ENCODE measurements around the gene DIS3L.
"Not testable (repeated sequence)": the region's sequence is repeated elsewhere in the genome, so short reads cannot be mapped to it uniquely, and the experiment has no call there.

DIS3L gene

DNA sequence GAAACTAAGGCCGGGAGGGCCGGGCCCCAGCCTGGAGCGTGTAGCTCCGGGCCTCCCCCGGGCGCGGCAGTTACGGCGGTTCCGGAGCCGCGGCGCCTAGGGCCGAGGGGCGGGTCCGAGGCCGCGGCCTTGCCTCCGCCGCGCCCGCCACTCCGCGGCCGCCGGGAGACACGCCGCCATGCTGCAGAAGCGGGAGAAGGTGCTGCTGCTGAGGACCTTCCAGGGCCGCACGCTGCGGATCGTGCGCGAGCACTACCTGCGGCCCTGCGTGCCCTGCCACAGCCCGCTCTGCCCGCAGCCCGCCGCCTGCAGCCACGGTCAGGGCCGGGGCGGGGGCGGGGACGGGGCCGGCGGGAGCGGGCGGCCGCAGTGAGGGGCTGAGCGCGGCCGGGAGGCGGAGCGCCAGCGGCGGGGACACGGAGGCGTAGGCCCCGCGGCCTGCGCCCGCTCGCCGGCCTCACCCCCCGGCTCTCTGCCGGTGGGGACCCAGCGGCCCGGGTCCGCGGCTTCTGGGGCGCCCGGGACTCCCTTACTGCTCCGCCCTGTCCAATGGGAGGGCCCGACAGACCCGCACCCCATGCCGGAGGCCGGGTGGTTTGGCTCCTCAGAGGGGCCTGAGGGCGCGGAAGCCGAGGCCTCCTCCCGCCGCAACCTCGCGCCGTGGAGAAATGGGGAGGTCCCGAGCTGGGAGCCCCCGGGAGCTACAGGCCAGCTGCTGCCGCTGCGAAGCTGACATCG lies at the start of gene DIS3L:
TSS of gene DIS3L (plus strand) at position 150 of the 738 bp plus-strand sequence. CDS start at position 179, 29 bp downstream.
- DNase-seq (ENCODE audit: low spot score), result peak; percentile 62

DNA sequence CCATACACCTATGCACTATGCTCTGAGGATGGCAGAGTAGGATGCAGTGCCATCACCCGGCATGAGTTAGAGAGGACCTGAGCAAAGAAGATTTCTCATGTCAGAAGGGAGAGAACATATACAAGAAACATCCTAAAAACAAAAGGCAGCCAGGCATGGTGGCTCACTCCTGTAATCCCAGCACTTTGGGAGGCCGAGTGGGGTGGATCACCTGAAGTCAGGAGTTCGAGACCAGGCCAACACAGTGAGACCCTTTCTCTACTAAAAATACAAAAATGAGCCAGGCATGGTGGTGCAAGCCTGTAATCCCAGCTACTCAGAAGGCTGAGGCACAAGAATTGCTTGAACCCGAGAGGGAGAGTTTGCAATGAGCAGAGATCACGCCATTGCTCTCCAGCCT lies 47.5 kb upstream of the DIS3L start:
- not testable (repeated sequence) for DNase-seq (ENCODE audit: low spot score)

DNA sequence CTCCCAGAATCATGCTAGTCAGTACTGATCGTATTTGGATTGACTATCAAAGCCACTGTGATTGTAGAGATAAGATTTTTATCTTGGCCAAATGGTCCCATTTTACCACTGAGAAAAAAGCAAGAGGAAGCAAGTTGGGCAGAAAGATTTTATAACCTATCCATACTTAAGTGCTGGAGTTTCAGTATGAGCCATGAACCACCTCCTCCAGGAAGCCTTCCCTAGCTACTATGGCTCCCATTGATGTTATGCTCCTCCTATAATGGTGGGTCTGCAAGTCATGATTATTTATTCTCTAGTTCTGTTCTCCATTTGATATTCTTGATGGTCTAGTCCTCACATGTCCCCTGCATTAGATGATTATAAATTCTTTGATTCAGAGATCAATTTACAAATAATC lies 46.4 kb upstream of the DIS3L start:
- no peak for DNase-seq (ENCODE audit: low spot score)

DNA sequence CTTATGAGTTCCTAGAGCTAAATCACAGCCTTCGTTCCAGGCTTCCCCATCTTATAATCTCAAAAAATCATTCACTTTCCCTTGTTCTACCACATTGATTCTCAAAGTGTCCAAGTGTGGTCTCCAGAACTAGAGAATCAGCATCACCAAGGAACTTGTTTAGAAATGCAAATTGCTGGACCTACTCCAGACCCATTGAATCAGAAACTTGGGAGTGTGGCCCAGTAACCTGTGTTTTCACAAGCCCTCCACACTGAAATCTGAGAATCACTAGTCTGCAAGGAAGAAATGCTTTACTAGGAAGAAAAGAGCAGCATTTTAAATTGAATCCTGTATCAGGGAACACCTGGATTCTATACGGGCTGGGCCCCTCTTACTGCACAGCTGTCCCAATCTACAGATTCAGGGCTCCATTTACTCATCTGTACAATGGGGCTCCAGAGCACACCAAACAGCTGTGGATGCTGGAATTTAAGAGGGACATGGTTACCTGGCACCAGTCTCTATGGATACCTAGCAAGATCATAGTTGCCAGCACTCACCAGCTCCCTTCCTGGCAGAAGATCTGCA lies 43.7 kb upstream of the DIS3L start:
- DNase-seq (ENCODE audit: low spot score), result no peak

DNA sequence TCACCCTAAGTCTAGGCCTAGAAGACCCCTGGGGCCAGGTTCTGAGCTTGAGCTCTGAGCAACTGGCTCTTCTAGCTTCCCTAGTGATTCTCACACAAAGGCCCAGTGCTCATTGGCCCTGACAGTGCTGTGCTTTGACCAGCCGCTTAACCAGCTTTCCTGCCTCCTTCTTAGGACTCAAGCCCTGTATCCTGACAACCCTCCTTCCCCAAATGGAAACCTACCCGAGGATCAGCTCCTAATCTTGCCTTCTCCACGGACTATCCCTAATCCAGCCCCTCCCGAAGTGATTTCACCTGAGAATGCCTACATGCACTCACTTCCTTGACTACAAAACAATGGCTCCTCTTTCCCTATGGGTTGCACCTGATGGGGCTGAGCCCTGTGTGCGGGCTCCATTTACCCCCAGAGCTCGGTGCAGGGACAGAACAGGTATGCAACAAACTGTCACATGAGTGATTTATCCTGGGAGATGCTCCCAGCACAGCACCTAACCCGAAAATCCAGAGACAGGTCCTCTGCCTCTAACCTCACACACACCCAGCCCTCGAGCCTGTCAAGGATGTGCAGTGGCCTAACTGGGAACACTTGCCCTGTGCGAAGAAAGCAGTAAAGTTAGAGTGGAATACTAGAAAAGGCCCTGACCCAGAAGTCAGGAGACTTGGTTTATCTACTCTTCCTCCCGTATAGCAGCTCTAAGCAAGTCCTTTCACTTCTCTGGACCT lies 42.1 kb upstream of the DIS3L start:
- no peak for DNase-seq (ENCODE audit: low spot score)

DNA sequence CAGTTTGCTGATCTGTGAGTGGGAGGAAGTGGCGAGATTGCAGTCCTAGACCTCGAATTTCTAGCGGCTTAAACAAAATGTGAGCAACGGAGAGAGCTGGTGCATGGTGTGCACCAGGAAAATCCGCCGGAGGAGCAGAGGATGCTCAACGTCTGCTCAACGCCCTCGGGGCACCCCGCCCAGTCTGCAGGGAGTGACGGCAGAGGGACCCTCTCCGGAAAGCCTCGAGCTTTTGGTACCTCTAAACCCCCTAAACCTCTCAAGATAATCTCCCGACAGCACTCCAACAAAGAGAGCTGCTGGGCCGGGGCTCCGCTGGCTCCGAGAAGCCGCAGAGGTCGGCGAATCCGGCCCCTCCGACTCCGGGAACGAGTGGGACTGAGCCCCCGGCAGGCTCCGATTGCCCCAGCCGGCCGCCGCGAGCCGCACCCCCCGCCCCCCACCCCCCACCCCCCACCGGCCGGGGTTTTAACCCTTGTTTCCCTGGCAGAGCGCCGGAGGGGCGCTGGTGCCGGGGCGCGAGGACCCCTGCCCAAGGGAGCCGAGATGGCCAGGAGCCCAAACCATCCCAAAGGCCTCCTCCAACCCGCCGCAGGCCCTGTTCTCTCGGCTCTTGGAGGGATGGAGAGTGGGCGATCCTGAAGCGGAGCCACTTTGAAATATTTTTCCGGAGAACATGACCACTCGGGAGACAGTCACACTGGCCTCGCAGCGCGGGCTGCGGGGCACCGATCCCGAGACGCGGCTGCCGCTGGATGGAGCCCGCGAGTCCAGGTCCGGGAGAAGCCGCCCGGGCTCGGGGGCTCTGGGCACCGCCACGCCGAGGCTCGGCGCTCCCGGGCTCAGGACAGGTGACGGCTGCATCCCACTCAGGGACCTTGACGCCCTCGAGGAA lies 41.3 kb upstream of the DIS3L start:
- DNase-seq (ENCODE audit: low spot score), result peak; percentile 22

DNA sequence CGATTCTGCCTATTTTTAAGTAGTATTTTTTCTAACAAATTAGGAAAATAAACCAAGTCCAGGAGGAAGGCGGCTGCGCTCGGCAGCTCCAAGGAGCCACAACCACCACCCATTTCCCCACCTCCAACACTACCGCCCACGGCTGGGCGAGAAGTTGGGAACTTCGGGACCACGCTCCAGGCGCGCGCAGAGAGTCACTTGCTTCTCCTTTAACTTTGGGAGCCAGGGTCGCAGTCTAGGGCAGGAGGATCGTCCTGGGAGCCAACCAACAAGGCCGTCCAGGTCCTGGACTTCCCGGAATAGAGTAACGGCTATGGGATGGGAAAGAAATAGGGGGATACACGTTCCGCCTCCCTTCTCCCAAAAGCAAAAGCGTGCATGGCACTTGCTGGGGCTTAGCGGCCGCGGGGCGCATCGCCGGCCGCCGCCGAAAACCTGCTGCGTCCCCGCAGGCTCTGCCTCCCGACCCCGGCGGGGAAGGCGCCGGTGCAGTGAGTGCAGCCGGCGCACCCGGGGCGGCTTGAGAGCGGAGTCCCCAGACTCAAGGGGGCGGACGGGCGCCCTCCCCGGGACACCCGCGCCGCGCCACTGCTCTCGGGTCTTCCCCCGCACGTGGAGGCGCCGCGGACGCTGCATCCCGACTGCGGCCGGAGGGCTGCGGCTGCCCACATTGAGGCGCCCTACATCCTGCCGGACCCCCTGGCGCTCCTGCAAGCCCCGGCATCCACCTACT lies 40.5 kb upstream of the DIS3L start:
- no peak for DNase-seq (ENCODE audit: low spot score)

DNA sequence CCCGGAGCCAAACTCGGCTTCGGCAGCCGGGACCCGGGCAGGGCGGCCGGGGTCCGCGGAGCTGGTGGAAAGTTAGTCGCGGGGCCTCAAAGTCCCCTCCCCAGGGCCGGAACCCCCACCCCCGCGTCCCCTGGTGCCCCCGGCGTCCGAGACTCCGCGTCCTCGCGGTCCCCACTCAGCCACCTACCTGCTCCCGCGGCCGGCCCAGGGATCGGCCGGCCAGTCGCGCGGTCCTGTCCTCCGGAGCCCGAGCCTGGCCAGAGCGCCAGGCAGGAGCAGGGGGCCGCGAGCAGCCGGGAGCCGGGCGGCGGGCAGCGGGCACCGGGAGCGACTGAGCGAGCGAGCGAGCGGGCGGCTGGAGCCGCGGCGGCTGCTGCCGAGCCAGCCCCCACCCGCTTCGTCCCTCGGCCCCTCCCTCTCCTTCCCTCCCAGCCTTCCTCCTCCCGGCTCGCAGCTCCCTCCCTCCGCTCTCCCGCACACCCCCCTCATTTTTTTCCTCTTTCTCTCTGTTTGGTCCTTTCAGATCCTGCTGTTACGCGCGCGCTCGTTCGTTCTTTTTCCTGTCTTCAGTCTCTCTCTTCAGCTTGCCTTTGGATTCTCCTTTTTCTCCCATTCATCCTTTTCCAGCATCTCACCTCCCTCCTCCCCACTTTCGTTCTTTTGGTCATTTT lies 39.8 kb upstream of the DIS3L start, which contains the start of gene MEGF11:
TSS of gene MEGF11 (minus strand) at position 333 of the 671 bp plus-strand sequence. CDS start 125,347 bp downstream, outside the sequence.
- no peak for DNase-seq (ENCODE audit: low spot score)

DNA sequence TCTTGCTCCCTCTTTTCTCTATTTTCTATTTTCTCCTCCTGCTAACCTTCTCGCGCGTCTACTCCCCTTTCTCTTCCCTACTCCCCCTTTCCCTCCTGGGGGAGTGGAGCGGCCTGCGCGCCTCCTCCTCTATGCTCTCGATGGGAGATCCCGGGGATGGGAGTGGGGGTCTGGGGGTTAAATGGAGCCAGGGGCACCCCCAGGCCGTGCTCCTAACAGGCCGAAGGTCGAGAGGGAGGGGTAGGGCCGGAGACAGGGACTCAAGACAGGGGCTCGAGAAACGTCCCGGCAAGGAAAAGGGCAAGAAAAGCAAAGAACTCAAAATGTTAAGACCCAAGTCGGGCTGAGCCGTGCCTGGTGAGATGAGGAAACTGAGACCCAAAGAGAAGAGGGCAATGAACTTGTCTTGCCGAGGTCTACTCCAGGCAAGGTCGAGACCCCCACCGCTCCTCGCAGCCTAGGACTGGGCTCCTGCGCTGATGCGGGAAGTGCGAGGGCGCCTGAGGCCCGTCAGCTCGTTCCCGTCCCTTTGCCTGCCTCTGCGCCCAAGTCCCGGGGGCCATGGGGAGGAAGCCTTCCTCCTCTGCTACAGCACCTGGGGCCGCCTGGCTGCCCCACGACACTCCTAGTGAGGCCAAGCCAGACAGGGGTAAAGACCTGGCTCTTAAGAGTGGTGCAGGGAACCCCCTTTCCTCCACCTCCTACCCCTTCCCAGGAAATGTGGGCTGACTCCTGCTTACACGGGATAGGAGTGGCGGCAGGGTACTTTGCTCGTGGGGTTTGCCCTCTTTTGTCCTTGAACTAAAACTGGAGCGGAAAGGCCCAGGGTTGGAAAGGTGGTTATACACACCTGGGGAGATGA lies 39.0 kb upstream of the DIS3L start:
- no peak for DNase-seq (ENCODE audit: low spot score)

DNA sequence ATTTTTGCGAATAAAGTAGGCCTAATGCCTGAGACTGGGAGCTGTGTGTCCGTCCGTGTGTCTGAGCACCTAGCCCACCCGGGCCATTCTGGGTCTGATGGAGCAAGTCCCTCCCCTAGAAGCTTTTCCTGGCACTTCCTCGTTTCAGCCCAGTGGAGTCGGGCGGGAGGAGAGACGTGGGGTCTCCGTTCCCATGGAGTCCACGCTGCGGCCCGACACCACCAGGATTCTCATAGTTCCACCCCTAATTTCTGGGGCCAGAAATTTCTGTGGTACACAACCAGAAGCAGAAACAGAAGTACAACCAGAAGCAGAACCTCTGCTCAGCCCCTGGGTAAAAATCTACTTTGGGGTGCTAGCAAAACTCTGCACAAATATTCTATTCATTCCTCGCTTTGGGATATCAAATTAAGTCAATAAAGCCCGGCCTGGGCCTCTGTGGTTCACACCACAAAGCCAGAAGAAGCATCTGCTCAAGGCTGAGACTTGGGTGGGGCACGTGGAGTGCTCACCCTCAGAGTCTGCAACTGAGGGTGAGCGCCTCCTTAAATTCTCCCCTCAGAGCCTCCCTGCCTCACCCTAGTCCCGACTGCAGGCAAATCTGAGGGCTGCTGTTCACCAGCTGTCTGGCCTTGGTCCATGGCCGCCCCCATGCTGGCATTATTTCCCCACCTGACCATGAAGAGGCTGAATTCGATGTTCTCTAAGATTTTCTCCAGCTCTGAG lies 38.3 kb upstream of the DIS3L start:
- no peak for DNase-seq (ENCODE audit: low spot score)

DNA sequence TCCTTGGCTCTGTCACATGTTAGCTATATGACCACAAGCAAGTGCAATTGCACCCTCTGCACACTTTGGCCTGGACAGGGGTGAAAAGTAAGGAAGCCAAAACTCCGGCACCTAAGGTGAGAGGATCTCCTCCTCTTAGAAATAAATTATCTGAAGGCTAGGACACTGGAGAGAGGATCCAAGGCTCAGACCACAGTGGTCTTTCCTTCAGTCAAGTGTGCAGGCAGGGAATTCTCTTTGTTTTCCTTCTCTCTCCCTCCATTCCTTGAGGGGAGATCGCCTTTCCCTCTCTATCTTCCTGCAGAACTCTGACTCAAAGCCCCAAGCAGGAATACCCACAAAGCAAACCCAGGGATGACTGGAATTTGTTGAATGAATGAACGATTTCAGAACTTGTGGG lies 36.7 kb upstream of the DIS3L start:
- DNase-seq (ENCODE audit: low spot score), result no peak

DNA sequence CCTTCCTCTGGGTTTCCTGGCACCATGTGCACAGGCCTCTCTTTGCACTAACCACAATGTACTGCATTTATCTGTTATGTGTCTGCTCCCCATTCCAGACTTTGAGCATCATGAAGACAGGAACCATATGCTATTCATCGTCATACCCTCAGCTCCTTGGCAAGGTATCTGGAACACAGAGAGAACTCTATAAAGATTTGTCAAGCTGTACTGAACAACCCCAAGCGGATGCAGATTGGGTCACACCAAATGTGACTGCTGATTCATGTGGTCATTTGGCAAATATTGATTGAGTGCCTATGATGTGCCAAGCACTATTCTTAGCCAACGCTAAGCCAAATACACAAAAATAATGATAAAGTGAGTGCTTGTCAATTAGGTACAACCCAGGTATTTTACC lies 32.3 kb upstream of the DIS3L start:
- DNase-seq (ENCODE audit: low spot score), result no peak

DNA sequence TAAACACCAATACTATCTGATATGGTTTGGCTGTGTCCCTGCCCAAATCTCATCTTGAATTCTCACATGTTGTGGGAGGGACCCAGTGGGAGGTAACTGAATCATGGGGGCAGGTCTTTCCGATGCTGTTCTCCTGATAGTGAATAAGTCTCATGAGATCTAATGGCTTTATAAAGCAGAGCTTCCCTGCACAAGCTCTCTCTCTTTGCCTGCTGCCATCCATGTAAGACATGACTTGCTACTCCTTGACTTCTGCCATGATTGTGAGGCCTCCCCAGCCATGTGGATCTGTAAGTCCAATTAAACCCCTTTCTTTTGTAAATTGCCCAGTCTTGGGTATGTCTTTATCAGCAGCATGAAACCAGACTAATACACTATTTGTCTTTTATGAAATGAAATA lies 30.5 kb upstream of the DIS3L start:
- DNase-seq (ENCODE audit: low spot score), result not testable (repeated sequence)

DNA sequence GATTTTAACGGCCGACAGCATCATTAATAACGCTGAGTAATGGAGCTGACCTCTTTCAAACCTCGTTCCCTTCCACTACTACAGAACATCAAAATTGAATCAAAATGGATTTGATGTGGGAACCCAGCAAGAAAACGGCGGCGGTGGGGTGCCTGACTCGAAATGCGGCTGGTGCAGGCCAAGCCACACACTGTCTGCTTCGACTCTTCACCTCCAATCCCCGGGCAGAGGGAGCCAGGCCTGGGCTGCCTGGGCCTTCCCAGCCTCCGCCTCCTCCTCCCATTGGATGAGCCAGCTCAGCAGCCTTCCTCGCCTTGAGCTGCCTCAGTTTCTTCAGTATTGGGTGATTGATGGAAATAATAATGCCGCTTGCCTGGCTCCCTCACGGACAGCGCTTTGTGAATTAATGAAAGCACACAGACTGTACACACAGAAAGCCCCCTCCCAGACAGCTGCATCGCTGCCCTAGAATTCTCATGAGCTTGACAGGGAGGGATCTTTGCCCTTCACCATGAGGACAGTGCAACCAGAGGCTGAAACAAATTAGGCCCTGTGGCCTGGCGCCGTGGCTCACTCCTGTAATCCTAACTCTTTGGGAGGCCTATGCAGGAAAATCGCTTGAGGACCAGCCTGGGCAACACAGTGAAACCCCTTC lies 28.4 kb upstream of the DIS3L start:
- no peak for DNase-seq (ENCODE audit: low spot score)

DNA sequence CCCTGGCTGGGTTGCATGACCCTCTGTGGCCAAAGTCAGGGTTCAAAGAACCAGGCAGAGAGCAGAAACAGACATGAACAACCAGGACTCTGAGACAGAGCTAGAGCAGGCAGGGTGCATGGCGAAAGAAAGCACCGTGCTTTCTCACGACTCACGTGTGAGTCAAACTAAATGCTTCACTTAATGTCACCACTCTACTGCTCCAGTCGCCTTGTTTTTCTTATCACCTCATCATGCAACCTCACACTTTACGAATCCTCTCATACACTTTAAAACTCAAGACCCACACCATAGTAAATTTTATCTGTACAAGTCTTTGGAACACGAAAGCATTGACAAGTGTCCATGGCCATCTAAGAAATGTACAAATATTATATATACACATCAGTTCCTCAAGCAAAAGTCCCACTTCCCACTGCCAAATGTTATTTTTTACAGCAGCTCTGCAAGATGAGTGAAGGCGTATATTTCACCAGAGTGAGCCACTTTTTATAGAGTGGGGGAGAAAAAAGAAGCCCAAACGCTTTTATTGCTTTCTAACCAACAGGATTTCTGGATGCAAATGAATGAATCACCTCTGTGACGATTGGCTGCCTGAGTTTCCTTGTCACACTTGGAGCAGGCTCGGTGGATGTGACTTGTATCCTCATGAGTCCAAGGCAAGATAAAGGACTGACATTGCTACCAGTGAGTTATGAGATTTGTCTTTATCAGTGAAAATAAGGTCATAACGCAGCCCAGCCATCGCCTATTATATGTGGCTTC lies 23.9 kb upstream of the DIS3L start:
- no peak for DNase-seq (ENCODE audit: low spot score)

DNA sequence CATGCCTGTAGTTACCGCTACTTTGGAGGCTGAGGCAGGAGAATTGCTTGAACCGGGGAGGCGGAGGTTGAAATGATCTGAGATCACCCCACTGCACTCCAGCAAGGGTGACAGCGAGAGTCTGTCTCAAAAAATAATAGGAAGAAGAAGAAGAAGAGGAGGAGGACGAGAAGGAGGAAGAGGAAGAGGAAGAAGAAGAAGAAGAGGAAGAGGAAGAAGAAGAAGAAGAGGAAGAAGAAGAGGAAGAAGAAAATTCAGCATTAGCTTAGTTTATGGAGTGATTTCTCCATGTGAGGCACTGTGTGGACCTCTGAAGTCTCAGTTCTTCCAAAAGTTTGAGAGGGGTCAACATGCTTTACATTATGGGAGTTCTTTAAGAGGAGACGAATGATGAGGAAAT lies 22.4 kb upstream of the DIS3L start:
- DNase-seq (ENCODE audit: low spot score), result no peak

DNA sequence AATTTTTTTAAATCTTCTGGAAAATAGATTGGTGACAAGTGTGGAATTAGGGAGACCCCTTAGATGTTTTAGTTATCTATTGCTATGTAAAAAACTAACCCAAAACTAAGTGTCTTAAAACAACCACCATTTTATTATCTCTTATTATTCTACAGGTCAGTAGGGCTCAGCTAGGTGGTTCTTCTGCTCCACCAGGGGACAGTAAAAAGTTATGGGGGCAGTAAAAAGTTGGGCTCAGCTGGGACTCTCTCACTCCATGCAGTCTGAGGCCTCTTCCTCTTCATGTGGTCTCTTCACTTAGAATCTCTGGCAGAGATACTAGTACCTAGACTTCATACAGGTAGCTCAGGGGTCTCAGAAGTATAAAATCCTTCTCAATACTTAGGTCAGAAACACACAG lies 18.0 kb upstream of the DIS3L start:
- no peak for DNase-seq (ENCODE audit: low spot score)

DNA sequence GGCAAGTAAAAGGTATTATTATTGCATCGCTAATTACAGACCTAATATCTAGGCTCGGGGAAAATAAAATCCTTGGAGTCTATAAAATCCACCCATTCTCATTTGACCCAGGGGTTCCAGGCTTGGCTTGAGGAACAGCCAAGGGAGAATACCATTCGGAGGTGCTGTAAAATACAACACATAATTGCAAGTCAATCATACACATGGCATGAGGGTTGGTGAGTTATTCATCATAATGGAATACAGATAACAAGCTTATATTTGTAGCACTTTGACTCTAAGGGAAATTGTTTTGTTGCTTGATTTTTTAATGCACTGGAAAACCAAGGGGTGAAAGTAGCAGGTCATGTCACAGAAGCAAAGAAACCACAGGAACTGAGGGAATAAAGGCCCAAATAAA lies 16.8 kb upstream of the DIS3L start:
- DNase-seq (ENCODE audit: low spot score), result no peak

All from CD4-positive, alpha-beta T cell treated with Interleukin-2 at 100 ng/mL for 4 hours (primary cell).